Ishikawa (cell line): Measurements from ENCODE around the gene SREBF1.
A peak's percentile ranks its signal among the peaks of the same experiment; 100 is the strongest.

Source experiments
- CEBPB ChIP-seq: IDR thresholded peaks from 2 replicates; pipeline ENCODE4 v1.6.1; 2012
- CREB1 ChIP-seq: IDR thresholded peaks from 2 replicates; pipeline ENCODE4 v1.6.1; 2012; ENCODE audit warnings: low read depth
- EGR1 ChIP-seq: IDR thresholded peaks from 2 replicates; pipeline ENCODE4 v1.6.1; 2012
- EP300 ChIP-seq: IDR thresholded peaks from 2 replicates; pipeline ENCODE4 v1.6.1; 2012; ENCODE audit warnings: borderline replicate concordance
- FOXM1 ChIP-seq: IDR thresholded peaks from 2 replicates; pipeline ENCODE4 v1.6.1; 2012; ENCODE audit warnings: low read depth, borderline replicate concordance
- NFIC ChIP-seq: IDR thresholded peaks from 2 replicates; pipeline ENCODE4 v1.6.1; 2012
- RAD21 ChIP-seq: IDR thresholded peaks from 2 replicates; pipeline ENCODE4 v1.6.1; 2012; ENCODE audit warnings: low read depth
- TAF1 ChIP-seq: IDR thresholded peaks from 2 replicates; pipeline ENCODE4 v1.6.1; 2012; ENCODE audit warnings: low read depth, mild to moderate bottlenecking
- TCF12 ChIP-seq: IDR thresholded peaks from 2 replicates; pipeline ENCODE4 v1.6.1; 2012; ENCODE audit warnings: low read depth
- TEAD4 ChIP-seq: IDR thresholded peaks from 2 replicates; pipeline ENCODE4 v1.6.1; 2012
- YY1 ChIP-seq: IDR thresholded peaks from 2 replicates; pipeline ENCODE4 v1.6.1; 2012; ENCODE audit warnings: low read depth
- ZBTB7A ChIP-seq: IDR thresholded peaks from 2 replicates; pipeline ENCODE4 v1.6.1; 2012; ENCODE audit warnings: low read depth
- TF ChIP-seq, protein P1 (sequence below): IDR thresholded peaks from 2 replicates; pipeline ENCODE4 v1.6.1; 2012
- TF ChIP-seq, protein P2 (sequence below): IDR thresholded peaks from 2 replicates; pipeline ENCODE4 v1.6.1; 2012
- TF ChIP-seq, protein P3 (sequence below): IDR thresholded peaks from 2 replicates; pipeline ENCODE4 v1.6.1; 2012; ENCODE audit warnings: low read depth, mild to moderate bottlenecking

The SREBF1 gene

DNA sequence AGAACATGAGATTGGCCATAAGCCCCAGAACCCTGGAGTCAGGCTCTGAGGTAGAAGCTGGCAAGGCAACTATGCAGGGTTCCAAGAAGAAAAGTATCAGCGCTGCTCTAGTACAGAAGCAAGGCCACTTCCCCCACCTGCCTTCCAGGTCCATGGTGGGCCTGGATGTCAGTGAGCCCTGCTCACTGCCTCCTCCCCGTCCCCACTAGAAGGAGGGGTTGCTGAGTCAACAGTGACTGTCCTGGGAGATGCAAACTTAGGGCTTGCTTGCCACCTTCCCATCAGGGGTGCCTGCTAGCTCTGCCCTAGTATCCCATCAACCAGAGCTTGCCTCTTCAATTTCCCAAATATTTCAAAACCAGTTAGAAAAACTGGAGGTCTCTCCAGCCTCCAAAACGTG is 29.6 kb upstream of the SREBF1 start:
- no peak for TF ChIP-seq TCF12
- TF ChIP-seq, protein P1, sequence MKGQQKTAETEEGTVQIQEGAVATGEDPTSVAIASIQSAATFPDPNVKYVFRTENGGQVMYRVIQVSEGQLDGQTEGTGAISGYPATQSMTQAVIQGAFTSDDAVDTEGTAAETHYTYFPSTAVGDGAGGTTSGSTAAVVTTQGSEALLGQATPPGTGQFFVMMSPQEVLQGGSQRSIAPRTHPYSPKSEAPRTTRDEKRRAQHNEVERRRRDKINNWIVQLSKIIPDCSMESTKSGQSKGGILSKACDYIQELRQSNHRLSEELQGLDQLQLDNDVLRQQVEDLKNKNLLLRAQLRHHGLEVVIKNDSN: no peak
- TF ChIP-seq EP300: no peak
- TF ChIP-seq, protein P2, sequence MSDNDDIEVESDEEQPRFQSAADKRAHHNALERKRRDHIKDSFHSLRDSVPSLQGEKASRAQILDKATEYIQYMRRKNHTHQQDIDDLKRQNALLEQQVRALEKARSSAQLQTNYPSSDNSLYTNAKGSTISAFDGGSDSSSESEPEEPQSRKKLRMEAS: no peak
- no peak for TF ChIP-seq TAF1
- no peak for TF ChIP-seq CREB1
- TF ChIP-seq NFIC: no peak
- TF ChIP-seq FOXM1: no peak
- no peak for TF ChIP-seq CEBPB
- no peak for TF ChIP-seq YY1
- TF ChIP-seq TEAD4: no peak
- no peak for TF ChIP-seq EGR1
- TF ChIP-seq ZBTB7A: no peak

DNA sequence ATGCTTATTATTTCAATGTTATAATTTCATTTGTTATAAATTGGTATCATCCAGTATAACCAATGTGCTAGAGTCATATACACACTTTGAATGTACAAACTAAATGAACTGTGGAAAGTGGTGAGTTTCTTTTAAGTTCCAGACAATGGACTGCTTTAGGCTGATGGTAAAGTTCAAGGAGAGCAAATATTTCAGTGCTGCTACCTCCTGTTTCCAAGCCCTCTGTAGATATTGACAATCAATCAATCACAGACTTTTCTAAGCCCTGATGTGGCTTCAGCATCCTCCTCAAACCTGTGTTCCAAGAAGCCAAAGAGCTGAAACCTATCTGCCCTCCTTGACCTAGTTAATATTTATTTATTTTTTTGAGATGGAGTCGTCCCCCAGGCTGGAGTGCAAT is 28.2 kb upstream of the SREBF1 start:
- TF ChIP-seq TEAD4 (no peak), EGR1 (no peak), RAD21 (no peak), TCF12 (no peak), NFIC (no peak), FOXM1 (no peak), EP300 (no peak), YY1 (no peak), CREB1 (no peak), ZBTB7A (no peak)
- TF ChIP-seq, protein P3, sequence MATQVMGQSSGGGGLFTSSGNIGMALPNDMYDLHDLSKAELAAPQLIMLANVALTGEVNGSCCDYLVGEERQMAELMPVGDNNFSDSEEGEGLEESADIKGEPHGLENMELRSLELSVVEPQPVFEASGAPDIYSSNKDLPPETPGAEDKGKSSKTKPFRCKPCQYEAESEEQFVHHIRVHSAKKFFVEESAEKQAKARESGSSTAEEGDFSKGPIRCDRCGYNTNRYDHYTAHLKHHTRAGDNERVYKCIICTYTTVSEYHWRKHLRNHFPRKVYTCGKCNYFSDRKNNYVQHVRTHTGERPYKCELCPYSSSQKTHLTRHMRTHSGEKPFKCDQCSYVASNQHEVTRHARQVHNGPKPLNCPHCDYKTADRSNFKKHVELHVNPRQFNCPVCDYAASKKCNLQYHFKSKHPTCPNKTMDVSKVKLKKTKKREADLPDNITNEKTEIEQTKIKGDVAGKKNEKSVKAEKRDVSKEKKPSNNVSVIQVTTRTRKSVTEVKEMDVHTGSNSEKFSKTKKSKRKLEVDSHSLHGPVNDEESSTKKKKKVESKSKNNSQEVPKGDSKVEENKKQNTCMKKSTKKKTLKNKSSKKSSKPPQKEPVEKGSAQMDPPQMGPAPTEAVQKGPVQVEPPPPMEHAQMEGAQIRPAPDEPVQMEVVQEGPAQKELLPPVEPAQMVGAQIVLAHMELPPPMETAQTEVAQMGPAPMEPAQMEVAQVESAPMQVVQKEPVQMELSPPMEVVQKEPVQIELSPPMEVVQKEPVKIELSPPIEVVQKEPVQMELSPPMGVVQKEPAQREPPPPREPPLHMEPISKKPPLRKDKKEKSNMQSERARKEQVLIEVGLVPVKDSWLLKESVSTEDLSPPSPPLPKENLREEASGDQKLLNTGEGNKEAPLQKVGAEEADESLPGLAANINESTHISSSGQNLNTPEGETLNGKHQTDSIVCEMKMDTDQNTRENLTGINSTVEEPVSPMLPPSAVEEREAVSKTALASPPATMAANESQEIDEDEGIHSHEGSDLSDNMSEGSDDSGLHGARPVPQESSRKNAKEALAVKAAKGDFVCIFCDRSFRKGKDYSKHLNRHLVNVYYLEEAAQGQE: no peak
- TF ChIP-seq, protein P1: no peak
- TF ChIP-seq, protein P2: no peak

DNA sequence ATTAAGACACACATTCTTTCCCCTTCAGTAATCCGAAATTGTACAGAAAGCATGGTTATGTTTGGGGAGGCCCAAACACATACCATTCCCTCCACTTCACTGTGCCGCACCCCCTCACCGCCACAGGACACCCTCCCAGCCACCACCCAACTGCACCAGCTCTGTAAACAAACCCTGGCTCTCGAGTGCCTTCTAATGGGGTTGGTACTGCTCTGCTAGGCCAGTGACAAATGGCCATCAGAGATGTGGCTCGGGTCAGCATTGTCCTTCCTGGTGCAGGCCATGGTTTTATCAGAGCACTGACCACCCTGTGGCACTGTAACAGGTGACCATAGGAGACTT is 24.0 kb upstream of the SREBF1 start:
- TF ChIP-seq CEBPB: no peak
- TF ChIP-seq NFIC: no peak
- TF ChIP-seq EP300: no peak
- TF ChIP-seq CREB1: no peak
- TF ChIP-seq, protein P3: no peak
- no peak for TF ChIP-seq YY1
- no peak for TF ChIP-seq FOXM1
- no peak for TF ChIP-seq TAF1
- no peak for TF ChIP-seq TEAD4
- TF ChIP-seq, protein P2: no peak

DNA sequence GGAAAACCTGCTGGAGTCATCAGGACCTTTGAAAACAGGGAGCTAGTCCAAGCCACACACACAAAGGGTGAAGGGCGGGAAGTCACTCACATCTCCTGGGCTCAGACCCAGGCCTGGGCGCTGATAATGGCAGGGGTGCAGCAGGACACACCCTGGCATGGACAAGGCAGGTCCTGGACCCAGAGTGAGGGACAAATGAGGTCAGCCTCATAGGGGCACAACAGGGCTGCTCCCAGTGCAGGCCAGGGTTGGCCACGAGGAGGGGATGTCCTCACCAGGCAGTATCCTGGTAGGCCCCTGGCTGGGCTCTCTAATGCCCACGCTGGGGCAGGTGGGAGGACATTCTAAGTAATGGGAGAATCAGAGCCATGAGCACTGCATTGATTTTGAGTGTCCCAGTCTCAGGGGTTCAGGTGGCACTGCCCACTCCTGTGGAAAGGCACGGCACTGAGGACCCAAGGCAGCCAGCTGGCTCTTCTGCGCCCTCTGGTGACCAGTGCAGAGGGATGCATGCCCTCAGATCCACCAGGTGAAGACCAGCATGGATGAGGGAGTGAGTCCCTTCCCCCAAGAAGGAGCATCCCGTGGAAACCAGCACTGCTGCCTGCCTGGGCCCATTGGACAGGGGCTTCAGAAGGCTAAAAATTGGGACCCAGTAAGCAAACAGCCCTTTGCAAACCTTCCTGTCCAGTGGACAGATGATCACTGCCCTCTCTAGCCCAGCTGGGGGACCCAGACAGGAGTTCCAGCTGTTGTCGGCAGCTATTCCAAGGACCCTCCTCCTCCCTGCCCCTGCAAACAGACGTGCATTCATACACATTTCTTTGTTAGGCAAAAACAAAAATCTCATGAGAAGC is 23.4 kb upstream of the SREBF1 start:
- TF ChIP-seq TEAD4 (no peak), RAD21 (peak; percentile 94)

DNA sequence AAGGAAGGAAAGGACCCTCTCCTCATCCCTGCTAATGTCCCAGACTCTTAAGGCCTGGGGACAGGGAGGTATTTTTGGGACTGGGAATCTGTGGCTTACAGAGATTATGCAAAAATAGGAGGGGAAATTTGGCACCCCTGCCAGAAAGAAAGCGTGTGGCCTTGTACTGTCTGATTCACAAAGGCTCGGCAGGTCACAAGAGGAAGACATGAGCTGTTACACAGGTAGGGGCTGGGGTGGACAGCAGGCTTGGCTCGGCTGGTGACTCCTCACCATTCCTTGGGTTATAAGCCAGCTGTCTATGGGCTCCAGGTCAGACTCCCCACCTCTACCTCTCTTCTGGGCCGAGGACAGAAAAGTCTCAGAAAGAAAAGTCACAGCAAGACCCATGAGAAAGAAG is 20.7 kb upstream of the SREBF1 start:
- no peak for TF ChIP-seq EP300
- no peak for TF ChIP-seq ZBTB7A
- TF ChIP-seq TEAD4: no peak
- no peak for TF ChIP-seq FOXM1
- no peak for TF ChIP-seq YY1
- no peak for TF ChIP-seq NFIC
- TF ChIP-seq RAD21: no peak
- no peak for TF ChIP-seq CEBPB
- TF ChIP-seq, protein P2: no peak
- TF ChIP-seq, protein P3: no peak
- no peak for TF ChIP-seq TAF1
- TF ChIP-seq TCF12: no peak
- no peak for TF ChIP-seq CREB1
